Heart left ventricle (tissue), 13 donors: ENCODE measurements around the gene TBCD.

ENCODE experiments used
- POLR2A ChIP-seq, 2 donors: fragments of 450-650 bp; IDR thresholded peaks; one replicate each; pipeline ENCODE4 v1.6.1; 2017; ENCODE audit warnings: antibody characterized with exemption in 2 of 2, mild to moderate bottlenecking in 2 of 2, moderate library complexity in 2 of 2
- TF ChIP-seq, protein P1 (sequence below), 12 donors: fragments of 200-600 bp; sonication (generic) in 4 of 12; IDR thresholded peaks; one replicate each; pipeline versions ENCODE4 v1.5.0 to v1.8.0; 2018 to 2022; ENCODE audit warnings: antibody characterized with exemption in 12 of 12, mild to moderate bottlenecking in 5 of 12
- donor health status: ischemic (EF 13 %, LVEDD 7.1; RV severe dilation, severe dysfunction).
- donor health status: DM: no; HTN: yes; CAD: no.
- donor health status: DM: no; HTN: no; CAD: no.
- donor health status: ischemic (EF 25% LVEDD 6.9; RV normal size, moderate dysfunction).
- donor health status: ischemic (EF 25% LVEDD 5.7; RV mildly dilated, moderate dysfunction).
- donor health status: ischemic (EF 35%, LVEDD 5.7; RV mildly dilated, moderate dysfunction).
- donor health status: nonischemic (EF 11% LVEDD 7.7; RV severe dilation, severe dysfunction).
- donor health status: DM: yes; HTN: yes; CAD: no.
- donor health status: PGD.
- donor health status: ischemic (EF 29% LVEDD 5.4; RV normal size, mild dysfunction).
- donor health status: nonischemic (EF 23%, LVEDD 6.1; RV moderate dilation, normal function).

- TF ChIP-seq, protein P1, sequence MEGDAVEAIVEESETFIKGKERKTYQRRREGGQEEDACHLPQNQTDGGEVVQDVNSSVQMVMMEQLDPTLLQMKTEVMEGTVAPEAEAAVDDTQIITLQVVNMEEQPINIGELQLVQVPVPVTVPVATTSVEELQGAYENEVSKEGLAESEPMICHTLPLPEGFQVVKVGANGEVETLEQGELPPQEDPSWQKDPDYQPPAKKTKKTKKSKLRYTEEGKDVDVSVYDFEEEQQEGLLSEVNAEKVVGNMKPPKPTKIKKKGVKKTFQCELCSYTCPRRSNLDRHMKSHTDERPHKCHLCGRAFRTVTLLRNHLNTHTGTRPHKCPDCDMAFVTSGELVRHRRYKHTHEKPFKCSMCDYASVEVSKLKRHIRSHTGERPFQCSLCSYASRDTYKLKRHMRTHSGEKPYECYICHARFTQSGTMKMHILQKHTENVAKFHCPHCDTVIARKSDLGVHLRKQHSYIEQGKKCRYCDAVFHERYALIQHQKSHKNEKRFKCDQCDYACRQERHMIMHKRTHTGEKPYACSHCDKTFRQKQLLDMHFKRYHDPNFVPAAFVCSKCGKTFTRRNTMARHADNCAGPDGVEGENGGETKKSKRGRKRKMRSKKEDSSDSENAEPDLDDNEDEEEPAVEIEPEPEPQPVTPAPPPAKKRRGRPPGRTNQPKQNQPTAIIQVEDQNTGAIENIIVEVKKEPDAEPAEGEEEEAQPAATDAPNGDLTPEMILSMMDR (IDR thresholded peaks at IDR 0.05) = no peak
- TF ChIP-seq POLR2A (IDR thresholded peaks at IDR 0.05) = no peak
Observed at GRCh38 chr17:82805823-82806222, 54.0 kb downstream of the TBCD start.
